ENCODE data around the gene TMEM33. TPM values are rescaled to one million over a fixed set of nuclear protein-coding genes. Genes with fewer than 3 reads are reported as not detected.

Gene TMEM33
- total and polyA plus RNA-seq, 2 of the 8 experiments (the other 6 are each of a cell fraction or from before 2014, with no cell fraction given): 72.5 to 94.4 TPM

GRCh38 chr4:41896648-41897047 lies 38.6 kb upstream of the TMEM33 start:
- H3K4me3 ChIP-seq (ENCODE audit: extremely low read depth in 1 of 4, insufficient read depth in 2 of 4, low read depth in 3 of 4, low read length in 4 of 4): no peak overlapping the region
- H2BK120ac ChIP-seq (replicated peaks; ENCODE audit: low read depth, low read length): no peak overlapping the region
- no peaks in the 10 kb centered on the region for H3K79me1 ChIP-seq (ENCODE audit: low read depth, low read length)
- H3K18ac ChIP-seq (ENCODE audit: extremely low read depth, low read length): no peak overlapping the region
- no peak overlapping the region for H3K23ac ChIP-seq (ENCODE audit: insufficient read length)
- H2BK12ac ChIP-seq (ENCODE audit: low read depth, low read length): no peak overlapping the region
- H3K4me1 ChIP-seq (replicated peaks in 1 of 4; ENCODE audit: control insufficient read depth in 3 of 4, insufficient read depth in 4 of 4, low read length in 3 of 4): no peaks in the 10 kb centered on the region
- H3K36me3 ChIP-seq (ENCODE audit: control insufficient read depth in 2 of 4, insufficient read depth in 4 of 4, low read length in 3 of 4): no peaks in the 10 kb centered on the region
- H2BK5ac ChIP-seq (ENCODE audit: low read depth, low read length): no peak overlapping the region
- no peak overlapping the region for H4K5ac ChIP-seq (ENCODE audit: insufficient read length, low read depth, low read length)
- H3K27me3 ChIP-seq (replicated peaks in 1 of 4; ENCODE audit: control insufficient read depth in 3 of 4, extremely low read depth in 1 of 4, insufficient read depth in 3 of 4, low read length in 3 of 4): no peaks in the 10 kb centered on the region
- no peak for DNase-seq (ENCODE audit: low read depth in 1 of 2, low spot score in 2 of 2)
- H3K27ac ChIP-seq (ENCODE audit: low read depth, low read length): no peak overlapping the region
- H2BK15ac ChIP-seq (ENCODE audit: low read length): no peak overlapping the region
- H4K91ac ChIP-seq (replicated peaks; ENCODE audit: insufficient read length, low read length): no peak overlapping the region
- CTCF ChIA-PET (ENCODE audit: partially characterized antibody): interaction anchor here (1.0 to 1.5 kb wide), 3 partner anchors 8 to 19 kb away, joined by 3 to 4 read pairs (median 3); no protein-coding TSS in a partner anchor
- no peak overlapping the region for H4K8ac ChIP-seq (ENCODE audit: extremely low read depth, insufficient read depth, low read length)
- POLR2A ChIA-PET (ENCODE audit: partially characterized antibody): no interaction called here
- no peak overlapping the region for H3K56ac ChIP-seq (replicated peaks; ENCODE audit: insufficient read length, low read depth, low read length)
- H2BK20ac ChIP-seq (ENCODE audit: low read length): no peak overlapping the region
- no peak overlapping the region for H3K4me2 ChIP-seq (ENCODE audit: insufficient read depth in 1 of 2, low read depth in 2 of 2, low read length in 2 of 2)
- H3K23me2 ChIP-seq (ENCODE audit: low read depth, low read length): no peaks in the 10 kb centered on the region
- no peak overlapping the region for H3K14ac ChIP-seq (ENCODE audit: insufficient read length)
- H3K9me3 ChIP-seq (ENCODE audit: insufficient read depth in 2 of 2, low read depth in 1 of 2, low read length in 1 of 2): 0 out of 4 replicates have a peak, but pooled peaks cover 0 to 2% of the 10 kb centered on the region in 2 experiments
- H3K9ac ChIP-seq (replicated peaks in 1 of 4; ENCODE audit: extremely low read depth in 1 of 4, low read depth in 3 of 4, low read length in 3 of 4): no peak overlapping the region
- no peaks in the 10 kb centered on the region for H4K20me1 ChIP-seq (replicated peaks in 1 of 2; ENCODE audit: control insufficient read depth in 1 of 2, insufficient read depth in 2 of 2, low read length in 2 of 2)
- no peak for FAIRE-seq
- no peak overlapping the region for H2AK5ac ChIP-seq (ENCODE audit: low read depth, low read length)
- H2AFZ ChIP-seq (ENCODE audit: low read length): no peak overlapping the region
- H3K79me2 ChIP-seq (ENCODE audit: control insufficient read depth in 1 of 2, insufficient read depth in 2 of 2, low read length in 2 of 2): no peaks in the 10 kb centered on the region
- TF ChIP-seq BRCA1 (IDR thresholded peaks at IDR 0.05; ENCODE audit: low read depth, low read length): no peak
- no peak for TF ChIP-seq POLR2A (IDR thresholded peaks at IDR 0.05; ENCODE audit: control extremely low read depth in 1 of 2, low read depth in 2 of 2, low read length in 2 of 2)
- no peak for TF ChIP-seq MAFK (IDR thresholded peaks at IDR 0.05; ENCODE audit: low read depth, low read length)
- no peak for TF ChIP-seq SIRT6 (IDR thresholded peaks at IDR 0.05; ENCODE audit: low read length)
- no peak for TF ChIP-seq EZH2 (IDR thresholded peaks at IDR 0.05; ENCODE audit: low read depth, low read length, severe bottlenecking)
- TF ChIP-seq ASH2L (IDR thresholded peaks at IDR 0.05; ENCODE audit: low read length): no peak
- no peak for TF ChIP-seq YY1 (IDR thresholded peaks at IDR 0.05; ENCODE audit: low read depth, low read length)
- TF ChIP-seq CBX8 (IDR thresholded peaks at IDR 0.05; ENCODE audit: borderline replicate concordance, low read depth, low read length): no peak
- TF ChIP-seq CBX5 (IDR thresholded peaks at IDR 0.05; ENCODE audit: low read depth, low read length): no peak
- no peak for TF ChIP-seq RAD21 (IDR thresholded peaks at IDR 0.05 in 1 of 2, conservative IDR thresholded peaks at IDR 0.05 in 1 of 2; ENCODE audit: low read depth in 2 of 2, low read length in 2 of 2)
- no peak for TF ChIP-seq EP300 (IDR thresholded peaks at IDR 0.05; ENCODE audit: borderline replicate concordance in 1 of 2, low read depth in 2 of 2, low read length in 2 of 2)
- TF ChIP-seq JUN (IDR thresholded peaks at IDR 0.05; ENCODE audit: low read depth, low read length): no peak
- H3K4ac ChIP-seq (replicated peaks; ENCODE audit: insufficient read length, low read depth, low read length): no peak overlapping the region

Data from H1 (cell line).